ENCODE data around the gene NEDD4L. TPM values are rescaled to one million over a fixed set of nuclear protein-coding genes. Genes with fewer than 3 reads are reported as not detected.
A peak's percentile ranks its signal among the peaks of the same experiment; 100 is the strongest.
"Not testable (repeated sequence)": the region's sequence is repeated elsewhere in the genome, so short reads cannot be mapped to it uniquely, and the experiment has no call there.

Gene NEDD4L
- total RNA-seq, 2 donors from 2014 or later, result 5.0 to 7.3 TPM

GRCh38 chr18:58427321-58427720 is 383.3 kb downstream of the NEDD4L start:
- no peaks in the 10 kb centered on the region for H3K36me3 Mint-ChIP-seq (ENCODE audit: insufficient read depth in 2 of 2)
- H3K4me3 Mint-ChIP-seq, result no peak overlapping the region
- peaks cover 6% of the 10 kb centered on the region for H3K27me3 Mint-ChIP-seq (ENCODE audit: low read depth)
- H3K9me3 Mint-ChIP-seq, result no peaks in the 10 kb centered on the region
- ATAC-seq (replicated peaks in 1 of 2), result no peak
- peaks cover 5% of the 10 kb centered on the region for H3K4me1 Mint-ChIP-seq (ENCODE audit: low read depth)
- no peak for DNase-seq
- H3K27ac Mint-ChIP-seq, result no peak overlapping the region

GRCh38 chr18:58429442-58429841 is 385.4 kb downstream of the NEDD4L start:
- H3K27ac Mint-ChIP-seq, result no peak overlapping the region
- ATAC-seq (replicated peaks in 1 of 2), result no peak
- H3K27me3 Mint-ChIP-seq (ENCODE audit: low read depth), result peaks cover 6% of the 10 kb centered on the region

DNA sequence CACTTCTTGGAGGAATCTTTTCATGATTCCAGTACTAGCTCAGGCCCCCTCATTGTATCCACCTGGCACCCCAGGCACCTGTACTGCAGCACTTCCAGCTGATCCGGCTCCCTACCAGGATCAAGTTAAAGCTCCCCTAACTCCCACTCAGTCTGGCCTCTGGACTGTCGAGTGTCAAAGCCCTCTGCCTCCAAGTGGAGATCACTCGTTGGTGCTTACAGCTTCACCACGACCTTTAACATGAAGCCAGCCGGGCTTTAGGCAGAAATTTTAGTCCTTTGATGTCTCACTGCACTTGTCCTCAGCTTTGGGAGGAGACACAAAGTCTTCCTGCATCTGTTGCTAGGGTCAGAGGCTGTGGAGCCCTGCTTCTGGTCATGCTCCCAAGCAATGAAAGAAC is 387.2 kb downstream of the NEDD4L start:
- H3K27ac Mint-ChIP-seq, result no peak overlapping the region
- DNase-seq, result no peak
- H3K9me3 Mint-ChIP-seq, result no peaks in the 10 kb centered on the region
- H3K4me1 Mint-ChIP-seq (ENCODE audit: low read depth), result no peaks in the 10 kb centered on the region
- H3K36me3 Mint-ChIP-seq (ENCODE audit: insufficient read depth in 2 of 2), result no peaks in the 10 kb centered on the region
- ATAC-seq (replicated peaks in 1 of 2), result no peak
- no peak overlapping the region for H3K4me3 Mint-ChIP-seq
- H3K27me3 Mint-ChIP-seq (ENCODE audit: low read depth), result peaks cover 6% of the 10 kb centered on the region

More at GRCh38 chr18:58429442-58429841, 385.4 kb downstream of the NEDD4L start:
- no peaks in the 10 kb centered on the region for H3K36me3 Mint-ChIP-seq (ENCODE audit: insufficient read depth in 2 of 2)
- DNase-seq, result no peak
- H3K4me3 Mint-ChIP-seq, result no peak overlapping the region
- H3K9me3 Mint-ChIP-seq, result no peaks in the 10 kb centered on the region
- peaks cover 5% of the 10 kb centered on the region for H3K4me1 Mint-ChIP-seq (ENCODE audit: low read depth)

DNA sequence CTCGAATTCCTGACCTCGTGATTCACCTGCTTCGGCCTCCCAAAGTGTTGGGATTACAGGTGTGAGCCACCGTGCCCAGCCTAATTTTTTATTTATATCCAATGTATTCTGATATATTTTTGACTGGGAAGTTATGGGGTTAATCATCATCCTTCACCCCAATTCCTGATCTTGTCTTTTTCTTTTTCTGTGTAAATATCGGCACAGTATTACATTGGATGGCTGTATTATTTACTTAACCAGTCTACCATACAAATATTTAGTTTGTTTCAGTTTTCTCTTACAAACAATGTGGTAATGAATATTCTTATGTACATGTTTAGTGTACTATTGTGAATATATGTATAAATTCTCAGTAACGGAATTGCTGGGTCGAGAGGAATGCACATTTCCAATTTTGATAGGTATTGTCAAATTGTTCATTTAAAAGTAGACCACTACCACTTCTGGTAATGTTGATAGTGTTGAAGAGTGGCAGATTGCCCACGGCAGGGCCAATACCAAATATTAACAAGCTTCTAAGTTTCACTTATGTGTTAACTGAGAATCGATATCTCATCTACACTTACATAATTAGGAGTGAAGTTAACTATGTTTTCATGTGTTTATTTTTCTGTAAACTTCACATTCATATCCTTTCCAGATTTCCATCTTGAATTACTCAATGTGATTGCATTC is 388.2 kb downstream of the NEDD4L start:
- Mint-ChIP-seq H3K9me3 (no peaks in the 10 kb centered on the region), H3K4me1 (ENCODE audit: low read depth) (no peaks in the 10 kb centered on the region), H3K36me3 (ENCODE audit: insufficient read depth in 2 of 2) (no peaks in the 10 kb centered on the region), H3K4me3 (no peak overlapping the region), H3K27ac (no peak overlapping the region), H3K27me3 (ENCODE audit: low read depth) (peaks cover 6% of the 10 kb centered on the region)
- no peak for ATAC-seq (replicated peaks in 1 of 2)
- no peak for DNase-seq

DNA sequence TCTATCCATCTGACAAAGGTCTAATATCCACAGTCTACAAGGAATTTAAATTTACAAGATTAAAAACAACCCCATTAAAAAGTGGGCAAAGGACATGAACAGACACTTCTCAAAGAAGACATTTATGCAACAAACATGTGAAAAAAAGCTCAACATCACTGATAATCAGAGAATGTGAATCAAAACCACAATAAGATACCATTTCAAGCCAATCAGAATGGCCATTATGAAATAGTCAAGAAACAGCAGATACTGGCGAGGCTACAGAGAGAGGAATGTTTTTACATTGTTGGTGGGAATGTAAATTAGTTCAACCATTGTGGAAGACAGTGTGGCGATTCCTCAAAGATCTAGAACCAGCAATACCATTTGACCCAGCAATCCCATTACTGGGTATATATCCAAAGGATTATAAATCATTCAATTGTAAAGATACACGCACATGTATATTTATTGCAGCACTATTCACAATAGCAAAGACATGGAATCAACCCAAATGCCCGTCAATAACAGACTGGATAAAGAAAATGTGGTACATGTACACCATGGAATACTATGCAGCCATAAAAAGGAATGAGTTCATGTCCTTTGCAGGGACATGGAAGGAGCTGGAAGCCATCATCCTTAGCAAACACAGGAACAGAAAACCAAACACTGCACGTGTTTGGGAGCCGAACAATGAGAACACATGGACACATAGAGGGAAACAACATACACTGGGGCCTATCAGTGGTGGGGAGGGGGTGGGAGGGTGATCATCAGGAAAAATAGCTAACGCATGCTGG is 391.4 kb downstream of the NEDD4L start:
- not testable (repeated sequence) for ATAC-seq (replicated peaks in 1 of 2); H3K9me3 Mint-ChIP-seq

GRCh38 chr18:58438161-58438957 is 394.3 kb downstream of the NEDD4L start:
- H3K4me3 Mint-ChIP-seq, result peak overlapping the region; percentile 77 to 87

More for the DNA sequence above, 391.4 kb downstream of the NEDD4L start:
- not testable (repeated sequence) for H3K4me3 Mint-ChIP-seq; H3K36me3 Mint-ChIP-seq (ENCODE audit: insufficient read depth in 2 of 2); DNase-seq; H3K27ac Mint-ChIP-seq; H3K27me3 Mint-ChIP-seq (ENCODE audit: low read depth)
- peaks cover 14% of the 10 kb centered on the region for H3K4me1 Mint-ChIP-seq (ENCODE audit: low read depth)

DNA sequence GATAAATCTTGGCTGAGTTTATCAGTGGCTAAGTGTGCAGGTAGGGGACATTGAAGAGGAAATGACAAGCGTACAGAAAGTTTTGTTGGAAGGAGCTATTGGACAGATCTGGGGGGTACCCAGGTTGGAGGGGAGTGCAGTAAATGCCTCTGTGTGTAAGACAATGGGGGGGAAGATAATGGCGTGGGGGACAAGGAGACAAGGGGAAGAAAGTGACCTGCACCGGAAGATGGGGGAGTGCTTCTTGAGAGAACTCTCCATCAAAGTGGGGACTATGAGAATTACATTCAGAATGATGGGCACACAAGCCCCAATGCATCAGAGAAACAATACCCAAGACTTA is 394.9 kb downstream of the NEDD4L start:
- H3K27me3 Mint-ChIP-seq (ENCODE audit: low read depth), result no peaks in the 10 kb centered on the region
- ATAC-seq (replicated peaks in 1 of 2) (peak; percentile 43 to 53), DNase-seq (peak in 1 of 2 donors; percentile 14)
- H3K36me3 Mint-ChIP-seq (ENCODE audit: insufficient read depth in 2 of 2), result no peaks in the 10 kb centered on the region
- no peaks in the 10 kb centered on the region for H3K9me3 Mint-ChIP-seq
- H3K4me3 Mint-ChIP-seq, result peak overlapping the region; percentile 77 to 87
- H3K4me1 Mint-ChIP-seq (ENCODE audit: low read depth), result peaks cover 14% of the 10 kb centered on the region
- H3K27ac Mint-ChIP-seq, result peak overlapping the region; percentile 85

More at GRCh38 chr18:58438161-58438957, 394.3 kb downstream of the NEDD4L start:
- DNase-seq (peak in 1 of 2 donors; percentile 20), ATAC-seq (replicated peaks in 1 of 2) (peak; percentile 52 to 73)
- no peaks in the 10 kb centered on the region for H3K27me3 Mint-ChIP-seq (ENCODE audit: low read depth)
- H3K27ac Mint-ChIP-seq, result peak overlapping the region; percentile 85
- peaks cover 14% of the 10 kb centered on the region for H3K4me1 Mint-ChIP-seq (ENCODE audit: low read depth)
- no peaks in the 10 kb centered on the region for H3K36me3 Mint-ChIP-seq (ENCODE audit: insufficient read depth in 2 of 2)
- H3K9me3 Mint-ChIP-seq, result no peaks in the 10 kb centered on the region

GRCh38 chr18:58443671-58444070 is 399.6 kb downstream of the NEDD4L start:
- Mint-ChIP-seq H3K4me1 (ENCODE audit: low read depth) (peaks cover 7% of the 10 kb centered on the region), H3K4me3 (no peak overlapping the region), H3K36me3 (ENCODE audit: insufficient read depth in 2 of 2) (no peaks in the 10 kb centered on the region), H3K27ac (no peak overlapping the region), H3K27me3 (ENCODE audit: low read depth) (no peaks in the 10 kb centered on the region), H3K9me3 (no peaks in the 10 kb centered on the region)
- ATAC-seq (replicated peaks in 1 of 2) (no peak), DNase-seq (no peak)

GRCh38 chr18:58446391-58447060 is 402.5 kb downstream of the NEDD4L start:
- no peak overlapping the region for H3K27ac Mint-ChIP-seq
- peaks cover 15% of the 10 kb centered on the region for H3K27me3 Mint-ChIP-seq (ENCODE audit: low read depth)
- no peak overlapping the region for H3K4me3 Mint-ChIP-seq
- ATAC-seq (replicated peaks in 1 of 2) (no peak), DNase-seq (no peak)
- no peaks in the 10 kb centered on the region for H3K4me1 Mint-ChIP-seq (ENCODE audit: low read depth)
- H3K9me3 Mint-ChIP-seq, result no peaks in the 10 kb centered on the region
- H3K36me3 Mint-ChIP-seq (ENCODE audit: insufficient read depth in 2 of 2), result no peaks in the 10 kb centered on the region

- no peak for DNase-seq
- Mint-ChIP-seq H3K27ac (no peak overlapping the region), H3K27me3 (ENCODE audit: low read depth) (peaks cover 18% of the 10 kb centered on the region), H3K4me3 (no peak overlapping the region), H3K9me3 (no peaks in the 10 kb centered on the region), H3K36me3 (ENCODE audit: insufficient read depth in 2 of 2) (no peaks in the 10 kb centered on the region), H3K4me1 (ENCODE audit: low read depth) (no peaks in the 10 kb centered on the region)
- no peak for ATAC-seq (replicated peaks in 1 of 2)
Measured at GRCh38 chr18:58447402-58448095, 403.5 kb downstream of the NEDD4L start.

DNA sequence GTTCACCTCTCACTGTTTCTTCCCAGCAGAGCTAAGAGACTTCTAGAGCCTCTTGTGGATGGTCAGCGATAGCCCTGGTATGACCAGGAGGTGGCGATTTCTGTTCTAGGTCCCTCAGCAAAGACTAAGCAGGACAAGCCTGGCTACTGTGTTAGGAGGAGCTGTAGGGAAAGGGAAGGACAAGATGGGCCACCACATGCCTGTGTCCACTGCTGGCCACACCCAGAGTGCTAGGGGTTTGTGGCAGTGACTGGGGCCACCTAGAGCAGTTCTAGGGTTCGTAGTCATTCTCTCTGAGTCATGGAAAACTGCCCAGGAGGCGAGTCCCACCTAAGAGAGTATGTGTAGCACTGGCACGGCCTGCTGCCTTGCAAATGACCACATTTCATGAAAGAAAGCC is 405.4 kb downstream of the NEDD4L start:
- ATAC-seq (replicated peaks in 1 of 2), result no peak
- Mint-ChIP-seq H3K4me3 (no peak overlapping the region), H3K9me3 (no peaks in the 10 kb centered on the region), H3K36me3 (ENCODE audit: insufficient read depth in 2 of 2) (no peaks in the 10 kb centered on the region), H3K27ac (no peak overlapping the region), H3K4me1 (ENCODE audit: low read depth) (no peaks in the 10 kb centered on the region), H3K27me3 (ENCODE audit: low read depth) (peaks cover 34% of the 10 kb centered on the region)
- DNase-seq, result no peak

Measured in activated T-cell treated with anti-CD3 and anti-CD28 coated beads, Interleukin-2, amount 50 U/mL, for 72 hours (primary cell).